Measurements from ENCODE around the gene PPP1R26. TPM values are rescaled to one million over a fixed set of nuclear protein-coding genes. Genes with fewer than 3 reads are reported as not detected.

The PPP1R26 gene
- total and polyA plus RNA-seq, 9 of the 15 experiments (the other 6 are each of a cell fraction or from before 2014, with no cell fraction given), result 0.77 to 26.8 (median 9.3) TPM

DNA sequence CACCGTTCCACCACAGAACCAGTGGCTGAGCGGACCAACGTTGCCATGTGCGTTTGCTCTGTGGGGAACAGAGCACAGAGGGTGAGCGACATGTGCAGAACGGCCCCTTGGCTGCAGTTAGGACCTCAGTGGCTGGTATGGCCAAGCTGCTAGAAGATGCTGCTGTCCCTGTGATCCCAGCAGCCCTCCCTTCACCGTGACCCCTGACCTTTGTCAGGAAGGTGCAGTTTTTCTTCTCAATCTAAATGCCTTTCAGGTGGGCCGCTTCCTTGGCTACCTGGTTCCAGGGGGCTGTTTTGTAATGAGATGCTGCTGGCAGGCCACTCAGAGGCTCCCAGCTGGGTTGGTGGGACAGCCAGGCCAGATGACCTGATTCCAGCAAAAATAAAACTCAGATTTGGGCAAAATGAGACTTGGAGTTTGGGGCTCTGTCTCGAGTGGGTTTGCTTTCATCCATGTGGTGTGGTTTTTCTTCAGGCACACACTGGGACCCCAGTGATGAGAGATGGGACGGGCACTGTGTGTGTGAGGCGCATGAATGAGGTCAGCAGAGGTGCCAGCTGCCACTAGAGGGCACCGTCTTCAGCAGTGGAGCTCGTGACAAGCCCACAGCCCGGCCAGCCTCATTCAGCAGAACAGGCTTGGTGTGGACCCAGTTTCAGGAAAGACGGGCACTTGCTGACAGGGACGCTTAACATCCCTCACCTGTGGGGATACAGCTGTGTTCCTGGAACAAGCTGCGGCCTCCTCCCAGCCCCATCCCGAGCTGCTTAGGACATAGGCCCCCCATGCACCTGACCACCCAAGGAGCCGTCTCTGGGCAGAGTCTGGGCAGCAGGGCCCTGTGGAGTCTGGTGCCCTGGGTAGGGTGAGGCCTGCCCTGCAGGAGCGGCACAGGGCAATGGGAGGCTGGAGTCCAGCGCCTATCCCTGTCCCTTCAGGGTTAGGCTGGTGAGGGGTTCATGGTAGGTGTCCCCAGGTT is 25.0 kb downstream of the PPP1R26 start (continued):
- TF ChIP-seq MGA (IDR thresholded peaks at IDR 0.05) (no peak), SMC3 (conservative IDR thresholded peaks at IDR 0.05; ENCODE audit: insufficient read depth, low read depth, low read length) (peak; percentile 39; the same call in 1 of the 2 replicates), TOE1 (IDR thresholded peaks at IDR 0.05; ENCODE audit: borderline replicate concordance) (0 out of 2 replicates have a peak, but pooled peaks have one; percentile 19), TOE1 (CRISPR knock-in tag; IDR thresholded peaks at IDR 0.05; ENCODE audit: borderline replicate concordance, low read depth) (no peak)
- TF ChIP-seq, protein P1, sequence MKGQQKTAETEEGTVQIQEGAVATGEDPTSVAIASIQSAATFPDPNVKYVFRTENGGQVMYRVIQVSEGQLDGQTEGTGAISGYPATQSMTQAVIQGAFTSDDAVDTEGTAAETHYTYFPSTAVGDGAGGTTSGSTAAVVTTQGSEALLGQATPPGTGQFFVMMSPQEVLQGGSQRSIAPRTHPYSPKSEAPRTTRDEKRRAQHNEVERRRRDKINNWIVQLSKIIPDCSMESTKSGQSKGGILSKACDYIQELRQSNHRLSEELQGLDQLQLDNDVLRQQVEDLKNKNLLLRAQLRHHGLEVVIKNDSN (CRISPR knock-in tag; IDR thresholded peaks at IDR 0.05), result peak; percentile 52; the same call in 1 of the 2 replicates

Measured in K562 (cell line).